BE2C (cell line): ENCODE results near the gene PGS1.

Source experiments
- DNase-seq: peaks from one replicate; pipeline ENCODE4 v3.0.0-alpha.2; 2020
- H3K27me3 ChIP-seq: fragments of 250-450 bp; sonication (Bioruptor Pico); 2 replicates; pipeline ENCODE4 v1.5.1; 2020; ENCODE audit warnings: mild to moderate bottlenecking
- H3K36me3 ChIP-seq: fragments of 250-450 bp; sonication (Bioruptor Pico); 2 replicates; pipeline ENCODE4 v1.5.1; 2020; ENCODE audit warnings: mild to moderate bottlenecking
- H3K4me1 ChIP-seq: fragments of 250-450 bp; sonication (Bioruptor Pico); 2 replicates; pipeline ENCODE4 v1.5.1; 2020
- H3K4me3 ChIP-seq: 2 replicates; pipeline ENCODE4 v1.5.1; 2011; ENCODE audit warnings: low read depth, low read length
- H3K9me3 ChIP-seq: fragments of 250-450 bp; sonication (Bioruptor Pico); 2 replicates; pipeline ENCODE4 v1.5.1; 2020
- TF ChIP-seq, protein P1 (sequence below): IDR thresholded peaks from 2 replicates; pipeline ENCODE4 v1.5.1; 2012; ENCODE audit warnings: mild to moderate bottlenecking, low read depth, low read length

The PGS1 gene

DNA sequence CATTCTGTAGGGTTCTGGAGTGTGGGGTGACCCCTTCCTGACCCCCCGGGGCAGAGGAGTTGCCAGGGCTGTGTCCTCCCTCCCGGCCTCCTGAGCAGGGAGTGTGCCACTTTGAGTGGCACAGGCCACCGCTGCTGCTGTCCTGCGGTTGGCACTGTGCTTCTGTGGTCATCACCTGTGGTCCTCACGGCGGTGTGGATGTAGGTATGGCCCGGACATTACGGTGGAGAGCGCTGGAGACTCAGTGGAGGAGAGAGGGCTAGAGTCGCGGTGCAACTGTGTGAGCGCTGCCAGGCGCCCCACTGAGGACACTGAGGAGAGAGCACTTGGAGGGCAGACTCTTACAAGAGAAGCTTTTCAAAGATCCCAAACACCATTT is 39.1 kb downstream of the PGS1 start:
- DNase-seq: no peak
- H3K4me3 ChIP-seq: no peak overlapping the region
- H3K36me3 ChIP-seq: peaks cover 25% of the 10 kb centered on the region
- TF ChIP-seq, protein P1, sequence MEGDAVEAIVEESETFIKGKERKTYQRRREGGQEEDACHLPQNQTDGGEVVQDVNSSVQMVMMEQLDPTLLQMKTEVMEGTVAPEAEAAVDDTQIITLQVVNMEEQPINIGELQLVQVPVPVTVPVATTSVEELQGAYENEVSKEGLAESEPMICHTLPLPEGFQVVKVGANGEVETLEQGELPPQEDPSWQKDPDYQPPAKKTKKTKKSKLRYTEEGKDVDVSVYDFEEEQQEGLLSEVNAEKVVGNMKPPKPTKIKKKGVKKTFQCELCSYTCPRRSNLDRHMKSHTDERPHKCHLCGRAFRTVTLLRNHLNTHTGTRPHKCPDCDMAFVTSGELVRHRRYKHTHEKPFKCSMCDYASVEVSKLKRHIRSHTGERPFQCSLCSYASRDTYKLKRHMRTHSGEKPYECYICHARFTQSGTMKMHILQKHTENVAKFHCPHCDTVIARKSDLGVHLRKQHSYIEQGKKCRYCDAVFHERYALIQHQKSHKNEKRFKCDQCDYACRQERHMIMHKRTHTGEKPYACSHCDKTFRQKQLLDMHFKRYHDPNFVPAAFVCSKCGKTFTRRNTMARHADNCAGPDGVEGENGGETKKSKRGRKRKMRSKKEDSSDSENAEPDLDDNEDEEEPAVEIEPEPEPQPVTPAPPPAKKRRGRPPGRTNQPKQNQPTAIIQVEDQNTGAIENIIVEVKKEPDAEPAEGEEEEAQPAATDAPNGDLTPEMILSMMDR: no peak
- no peaks in the 10 kb centered on the region for H3K9me3 ChIP-seq
- H3K27me3 ChIP-seq: no peaks in the 10 kb centered on the region
- H3K4me1 ChIP-seq: no peaks in the 10 kb centered on the region

DNA sequence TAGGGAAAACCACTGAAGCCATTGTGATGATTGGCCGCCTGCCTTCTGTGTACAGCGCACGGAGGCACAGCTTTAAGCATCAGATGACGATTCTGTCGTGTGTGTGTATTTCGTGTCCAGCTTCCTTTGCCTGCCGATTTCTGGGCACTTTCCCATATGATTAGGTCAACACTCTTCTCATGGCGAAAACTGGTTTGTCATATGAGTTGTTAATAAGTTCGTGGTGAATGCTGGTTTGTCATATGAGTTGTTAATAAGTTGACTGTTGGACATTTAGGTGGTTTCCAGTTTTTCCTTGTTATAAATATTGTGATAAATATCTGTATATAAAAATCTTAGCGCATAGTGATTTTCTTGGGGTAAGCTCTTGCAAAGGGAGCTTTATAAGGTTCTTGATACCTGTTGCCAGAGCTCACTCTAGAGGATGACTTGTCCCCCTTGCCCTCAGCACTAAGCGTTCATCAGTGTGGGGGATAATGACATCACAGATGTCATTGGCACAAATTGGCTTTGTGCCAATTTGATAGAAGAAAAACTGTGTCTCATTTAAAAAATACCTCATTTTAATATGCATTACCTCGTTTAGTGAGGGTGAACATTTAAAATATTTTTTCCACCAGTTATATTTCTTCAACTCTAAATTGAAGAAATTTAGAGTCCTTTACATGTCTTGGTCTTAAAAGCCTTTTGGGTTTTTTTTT is 40.0 kb downstream of the PGS1 start:
- Histone ChIP-seq H3K4me1 (no peaks in the 10 kb centered on the region), H3K4me3 (no peak overlapping the region), H3K9me3 (no peaks in the 10 kb centered on the region), H3K36me3 (peaks cover 21% of the 10 kb centered on the region), H3K27me3 (no peaks in the 10 kb centered on the region)
- no peak for DNase-seq
- TF ChIP-seq, protein P1: no peak

DNA sequence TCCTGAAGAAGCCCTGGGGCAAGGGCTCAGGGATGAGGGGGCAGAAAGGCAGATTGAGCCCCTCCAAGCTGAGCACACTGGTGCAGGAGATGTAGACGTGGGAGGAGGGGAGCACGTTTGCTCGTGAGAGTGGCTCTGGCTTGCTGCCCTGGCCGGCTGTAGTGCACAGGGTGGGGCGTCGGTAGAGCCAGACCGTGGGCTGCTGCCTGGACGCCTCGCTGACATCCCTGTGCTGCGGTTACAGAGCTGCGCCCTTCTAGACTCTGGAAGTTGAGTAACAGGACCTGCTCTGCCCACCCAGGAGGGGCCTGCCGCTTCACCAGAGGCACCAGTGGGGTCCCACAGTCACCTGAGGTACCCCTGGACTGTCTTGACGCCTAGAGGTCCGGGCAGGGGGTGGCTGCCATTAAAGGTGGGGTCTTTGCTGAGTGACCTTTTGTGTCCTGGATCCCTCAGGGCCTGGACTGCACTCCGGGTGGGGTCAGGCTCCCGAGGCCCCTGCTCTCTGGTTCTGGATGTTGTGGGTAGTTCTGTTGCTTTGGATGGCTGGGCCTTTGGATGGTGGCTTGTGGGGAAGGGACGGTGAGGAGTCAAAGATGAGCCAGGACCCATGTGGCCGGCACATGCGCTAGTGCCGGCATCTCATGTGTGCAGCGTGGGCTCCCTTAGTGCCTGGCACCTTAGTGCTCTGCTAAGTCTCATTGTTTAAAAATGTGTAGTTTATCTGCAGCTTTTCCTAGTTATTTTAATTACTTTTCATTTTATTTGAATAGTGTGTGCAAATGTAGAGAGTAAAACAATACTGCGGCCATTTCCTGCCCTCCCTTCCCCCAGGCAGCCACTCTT is 41.7 kb downstream of the PGS1 start:
- no peaks in the 10 kb centered on the region for H3K27me3 ChIP-seq
- TF ChIP-seq, protein P1: no peak
- no peaks in the 10 kb centered on the region for H3K4me1 ChIP-seq
- H3K9me3 ChIP-seq: no peaks in the 10 kb centered on the region
- H3K4me3 ChIP-seq: no peak overlapping the region
- DNase-seq: no peak
- peaks cover 31% of the 10 kb centered on the region for H3K36me3 ChIP-seq

DNA sequence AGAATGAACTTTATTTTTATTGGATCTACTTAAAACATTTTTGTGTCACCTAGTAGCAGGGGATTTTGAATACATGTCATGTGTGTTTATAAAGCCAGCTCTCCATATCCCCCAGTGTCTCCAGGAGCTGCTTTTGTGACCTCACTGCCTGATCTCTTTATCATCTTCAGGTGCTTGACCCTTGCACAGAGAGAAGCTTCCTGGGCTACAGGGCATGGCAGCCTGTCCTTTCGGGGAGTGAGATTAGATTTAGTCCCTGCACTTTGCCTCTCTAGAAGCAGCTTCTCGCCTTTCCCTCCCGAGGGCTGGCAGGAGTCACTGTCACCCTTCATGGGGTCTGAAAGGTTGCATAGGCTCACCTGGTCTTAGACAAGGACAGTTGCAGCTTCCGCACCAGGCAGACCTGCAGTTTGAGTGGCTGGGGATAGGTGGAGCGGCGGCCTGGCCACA is 42.7 kb downstream of the PGS1 start:
- Histone ChIP-seq H3K4me1 (no peaks in the 10 kb centered on the region), H3K4me3 (no peak overlapping the region), H3K36me3 (peaks cover 31% of the 10 kb centered on the region), H3K27me3 (no peaks in the 10 kb centered on the region), H3K9me3 (no peaks in the 10 kb centered on the region)
- no peak for DNase-seq
- TF ChIP-seq, protein P1: no peak

DNA sequence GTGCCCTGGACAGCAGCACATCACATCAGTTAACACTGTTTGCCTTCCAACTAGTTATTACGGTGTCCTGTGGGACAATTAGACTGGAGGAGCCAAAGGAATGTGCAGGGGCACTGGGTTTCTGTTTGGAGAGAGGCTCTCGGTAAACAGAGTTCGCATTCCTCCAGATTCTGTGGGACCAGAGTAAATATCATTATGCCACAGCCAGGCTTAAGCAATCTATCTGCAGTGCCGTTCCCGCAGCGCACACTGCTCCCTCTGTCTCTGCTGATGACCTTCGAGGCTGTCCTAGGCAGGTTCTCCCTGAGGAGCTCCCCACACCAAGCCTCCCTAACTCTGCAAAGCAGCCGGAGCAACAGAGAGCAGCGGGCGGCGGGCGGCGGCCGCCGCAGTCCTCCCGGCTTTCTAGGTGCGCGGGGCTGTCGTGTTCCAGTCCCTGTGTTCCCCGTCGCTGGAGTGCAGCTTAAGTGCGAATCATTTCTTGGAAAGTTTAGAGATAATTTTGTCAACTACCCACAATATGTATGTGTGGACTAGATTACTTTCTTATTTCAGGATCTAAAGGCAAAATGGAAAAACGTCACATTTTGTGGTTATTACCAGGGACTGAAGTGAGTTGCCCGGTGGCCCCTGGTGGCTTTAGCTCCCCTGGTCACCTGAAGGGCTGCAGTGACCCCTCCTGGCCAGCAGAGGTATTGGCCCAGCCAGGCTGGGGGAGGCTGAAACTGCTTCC is 43.3 kb downstream of the PGS1 start:
- peak; percentile 77 for DNase-seq
- H3K9me3 ChIP-seq: no peaks in the 10 kb centered on the region
- H3K4me3 ChIP-seq: no peak overlapping the region
- TF ChIP-seq, protein P1: peak; percentile 99
- peaks cover 33% of the 10 kb centered on the region for H3K36me3 ChIP-seq
- H3K27me3 ChIP-seq: no peaks in the 10 kb centered on the region
- no peaks in the 10 kb centered on the region for H3K4me1 ChIP-seq
